GM21381 (cell line): Measurements from ENCODE around the gene KCNN3.
"Not testable (repeated sequence)": the region's sequence is repeated elsewhere in the genome, so short reads cannot be mapped to it uniquely, and the experiment has no call there.

Source experiments
- ATAC-seq: cut with Tn5 transposase; IDR thresholded peaks from one replicate; pipeline ENCODE4 v1.9.1; 2021; ENCODE audit warnings: mild to moderate bottlenecking, moderate library complexity; ENCODE audit not compliant: unreplicated experiment

The KCNN3 gene

GRCh38 chr1:154670310-154671270, 199.5 kb downstream of the KCNN3 start:
- not testable (repeated sequence) for ATAC-seq

DNA sequence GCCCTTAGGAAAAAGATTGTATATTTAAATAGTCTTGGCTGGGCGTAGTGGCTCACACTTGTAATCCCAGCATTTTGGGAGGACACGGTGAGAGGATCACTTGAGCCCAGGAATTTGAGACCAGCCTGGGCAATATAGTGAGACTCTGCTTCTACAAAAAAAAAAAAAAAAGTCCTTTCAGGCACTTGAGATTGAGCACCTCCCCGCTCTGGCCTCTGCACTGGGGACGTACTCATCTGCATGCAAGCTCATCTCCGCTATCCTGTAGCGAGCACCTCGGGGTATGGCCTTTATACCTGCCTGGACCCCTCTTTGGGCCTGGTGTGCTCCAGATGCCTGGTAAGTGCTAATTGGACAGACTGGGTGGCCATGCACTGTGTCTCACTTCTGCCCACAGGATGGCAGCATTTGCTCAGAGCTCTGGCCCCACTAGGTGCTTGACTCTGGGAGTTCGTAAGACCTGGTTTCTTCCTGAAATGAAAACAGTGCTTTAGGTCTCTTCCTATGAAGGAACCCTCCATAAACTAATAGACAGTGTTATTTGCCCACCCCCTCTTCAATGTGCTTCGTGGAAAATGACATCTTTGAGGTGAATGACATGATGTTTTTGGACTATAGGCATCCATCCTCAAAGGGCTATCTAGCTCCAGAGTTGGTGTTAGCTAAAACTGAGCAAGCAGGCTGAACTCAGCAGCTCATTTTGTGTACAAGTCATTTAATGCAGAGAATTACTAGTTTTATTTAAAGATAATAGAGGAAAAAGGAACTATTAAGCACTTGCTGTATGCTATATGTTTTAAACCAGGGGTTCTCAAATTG, 200.4 kb downstream of the KCNN3 start:
- peak; percentile 75 for ATAC-seq

GRCh38 chr1:154666051-154666790, 203.9 kb downstream of the KCNN3 start:
- ATAC-seq, result no peak

DNA sequence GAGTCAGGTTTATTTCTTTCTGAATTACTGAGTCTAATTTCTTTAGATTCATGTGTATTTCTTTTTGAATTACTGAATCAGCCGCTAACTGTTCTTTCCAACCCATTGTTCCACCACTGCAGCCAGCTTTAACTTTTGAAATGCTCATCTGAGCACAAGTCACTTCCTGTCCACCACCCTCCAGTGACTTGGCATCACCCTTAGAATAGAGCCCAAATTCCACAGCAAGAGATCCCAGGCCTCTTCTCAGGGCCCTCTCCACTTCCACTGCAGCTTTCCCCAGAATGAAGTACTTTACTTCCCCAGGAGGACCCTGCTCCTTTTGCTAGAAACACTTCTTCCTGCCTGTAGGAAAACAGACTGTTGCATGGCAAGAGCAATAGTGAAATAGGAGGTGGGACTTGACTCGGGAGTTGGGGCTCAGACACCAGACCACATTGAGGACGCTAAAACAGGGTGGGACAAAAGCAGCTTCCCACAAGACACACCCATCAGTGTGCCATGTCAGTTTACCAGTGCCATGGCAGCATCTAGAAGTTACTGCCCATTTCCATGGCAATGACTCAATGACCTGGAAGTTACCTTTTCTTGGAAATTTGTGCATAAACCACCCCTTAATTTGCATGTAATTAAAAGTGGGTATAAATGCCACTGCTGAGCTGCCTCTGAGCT, 205.6 kb downstream of the KCNN3 start:
- no peak for ATAC-seq

- no peak for ATAC-seq
These were observed 206.5 kb downstream of the KCNN3 start for GRCh38 chr1:154663471-154664060.

DNA sequence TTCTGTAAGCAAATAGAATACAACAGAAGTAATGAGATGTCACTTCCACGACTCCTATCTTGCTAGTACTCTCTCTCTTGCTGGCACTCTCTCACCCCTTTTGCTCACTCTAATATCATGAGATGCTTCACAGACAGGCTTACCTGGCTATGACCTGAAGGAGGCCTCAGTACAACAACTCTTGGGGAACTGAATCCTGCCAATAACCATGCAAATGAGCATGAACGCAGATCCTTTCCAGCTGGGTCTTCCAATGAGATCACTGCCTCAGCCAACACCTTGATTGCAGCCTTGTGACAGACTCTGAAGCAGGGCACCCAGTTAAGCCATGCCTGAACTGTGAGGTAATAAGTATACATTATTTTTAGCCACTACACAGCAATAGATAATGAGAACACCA, 209.0 kb downstream of the KCNN3 start:
- ATAC-seq, result no peak

DNA sequence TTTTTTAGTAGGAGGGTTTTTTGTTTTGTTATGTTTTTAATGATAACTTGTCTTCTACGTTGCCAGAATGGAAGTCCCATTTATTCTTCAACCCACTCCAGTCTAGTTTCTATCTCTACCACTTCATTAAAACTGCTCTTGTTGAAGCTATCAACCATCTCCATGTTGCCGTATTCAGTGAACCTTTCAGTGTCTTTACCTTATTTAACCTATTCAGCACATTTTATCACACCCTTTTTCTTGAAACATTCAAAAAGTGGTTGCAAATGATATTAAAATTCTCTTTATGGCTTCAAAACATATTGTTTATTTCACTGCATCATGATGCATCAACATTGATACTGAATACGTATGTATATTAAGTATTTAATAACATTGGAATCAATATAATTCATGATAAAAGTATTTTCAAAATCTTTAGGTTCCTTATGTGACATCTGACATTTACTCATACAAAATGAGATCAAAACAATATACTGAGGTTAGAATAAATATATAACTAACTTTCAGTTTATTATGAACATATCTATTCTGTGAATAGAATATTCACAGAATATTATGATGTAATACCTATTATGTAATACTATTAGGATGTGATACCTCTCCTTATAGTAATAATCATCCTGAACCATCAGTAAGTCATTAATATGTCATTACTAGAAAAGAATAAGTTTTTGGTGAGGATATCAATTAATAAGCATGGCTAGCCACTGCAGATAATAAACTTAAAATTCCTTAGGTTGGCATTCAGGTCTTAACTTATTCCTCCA, 210.1 kb downstream of the KCNN3 start:
- ATAC-seq, result no peak

GRCh38 chr1:154657556-154657955, 212.5 kb downstream of the KCNN3 start:
- ATAC-seq, result no peak

DNA sequence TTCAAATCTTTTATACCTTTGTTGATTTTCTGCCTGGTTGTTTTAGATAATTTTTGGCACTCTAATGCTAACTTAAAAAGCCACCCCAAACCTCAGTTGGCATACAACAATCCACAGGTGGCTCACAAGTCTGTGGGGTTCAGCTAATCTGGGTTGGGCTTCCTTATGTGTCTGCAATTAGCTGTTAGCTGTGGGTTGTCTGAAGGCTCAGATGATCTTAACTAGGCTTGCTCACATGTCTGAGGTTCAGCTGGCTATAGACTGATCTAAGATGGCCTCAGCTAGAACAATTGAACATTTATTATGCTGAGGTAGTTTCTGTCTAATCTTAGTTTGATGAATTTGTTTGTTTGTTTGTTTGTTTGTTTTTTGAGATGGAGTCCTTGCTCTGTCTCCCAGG, 217.2 kb downstream of the KCNN3 start:
- no peak for ATAC-seq
